Astrocyte (in vitro differentiated cells and primary cell): ENCODE measurements around the gene P2RX4.
"Not testable (repeated sequence)": the region's sequence is repeated elsewhere in the genome, so short reads cannot be mapped to it uniquely, and the experiment has no call there.

Experiments used
- EZH2 ChIP-seq: IDR thresholded peaks from 2 replicates; pipeline ENCODE4 v1.6.1; 2012; ENCODE audit warnings: mild to moderate bottlenecking, low read length, inconsistent platforms; ENCODE audit not compliant: insufficient read depth
- TF ChIP-seq, protein P1 (sequence below): IDR thresholded peaks from 2 replicates; pipeline ENCODE4 v1.5.1; 2011; ENCODE audit warnings: low read depth, mild to moderate bottlenecking, inconsistent platforms, low read length, moderate library complexity; ENCODE audit not compliant: insufficient read depth

DNA sequence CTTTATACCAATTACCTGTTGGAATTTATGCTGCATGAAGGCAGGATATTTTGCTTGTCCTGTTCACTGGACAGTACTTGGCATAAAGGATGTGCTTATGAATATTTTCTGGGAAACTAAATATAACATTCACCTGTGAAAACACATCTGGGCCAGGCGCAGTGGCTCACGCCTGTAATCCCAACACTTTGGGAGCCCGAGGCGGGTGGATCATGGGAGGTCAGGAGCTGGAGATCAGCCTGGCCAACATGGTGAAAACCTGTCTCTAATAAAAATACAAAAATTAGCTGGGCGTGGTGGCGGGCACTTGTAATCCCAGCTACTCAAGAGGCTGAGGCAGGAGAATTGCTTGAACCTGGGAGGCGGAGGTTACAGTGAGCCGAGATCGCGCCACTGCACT lies 1.4 kb upstream of the P2RX4 start:
- TF ChIP-seq, protein P1, sequence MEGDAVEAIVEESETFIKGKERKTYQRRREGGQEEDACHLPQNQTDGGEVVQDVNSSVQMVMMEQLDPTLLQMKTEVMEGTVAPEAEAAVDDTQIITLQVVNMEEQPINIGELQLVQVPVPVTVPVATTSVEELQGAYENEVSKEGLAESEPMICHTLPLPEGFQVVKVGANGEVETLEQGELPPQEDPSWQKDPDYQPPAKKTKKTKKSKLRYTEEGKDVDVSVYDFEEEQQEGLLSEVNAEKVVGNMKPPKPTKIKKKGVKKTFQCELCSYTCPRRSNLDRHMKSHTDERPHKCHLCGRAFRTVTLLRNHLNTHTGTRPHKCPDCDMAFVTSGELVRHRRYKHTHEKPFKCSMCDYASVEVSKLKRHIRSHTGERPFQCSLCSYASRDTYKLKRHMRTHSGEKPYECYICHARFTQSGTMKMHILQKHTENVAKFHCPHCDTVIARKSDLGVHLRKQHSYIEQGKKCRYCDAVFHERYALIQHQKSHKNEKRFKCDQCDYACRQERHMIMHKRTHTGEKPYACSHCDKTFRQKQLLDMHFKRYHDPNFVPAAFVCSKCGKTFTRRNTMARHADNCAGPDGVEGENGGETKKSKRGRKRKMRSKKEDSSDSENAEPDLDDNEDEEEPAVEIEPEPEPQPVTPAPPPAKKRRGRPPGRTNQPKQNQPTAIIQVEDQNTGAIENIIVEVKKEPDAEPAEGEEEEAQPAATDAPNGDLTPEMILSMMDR = not testable (repeated sequence)
- TF ChIP-seq EZH2 = not testable (repeated sequence)
